NCI-H2081 (cell line): ENCODE results near the gene AIG1.
"Not testable (repeated sequence)": the region's sequence is repeated elsewhere in the genome, so short reads cannot be mapped to it uniquely, and the experiment has no call there.

Experiments used
- DNase-seq, 2 experiments: peaks; one replicate each; lab custom pipeline; 2025; lab: John Stamatoyannopoulos, UW

The AIG1 gene

DNA sequence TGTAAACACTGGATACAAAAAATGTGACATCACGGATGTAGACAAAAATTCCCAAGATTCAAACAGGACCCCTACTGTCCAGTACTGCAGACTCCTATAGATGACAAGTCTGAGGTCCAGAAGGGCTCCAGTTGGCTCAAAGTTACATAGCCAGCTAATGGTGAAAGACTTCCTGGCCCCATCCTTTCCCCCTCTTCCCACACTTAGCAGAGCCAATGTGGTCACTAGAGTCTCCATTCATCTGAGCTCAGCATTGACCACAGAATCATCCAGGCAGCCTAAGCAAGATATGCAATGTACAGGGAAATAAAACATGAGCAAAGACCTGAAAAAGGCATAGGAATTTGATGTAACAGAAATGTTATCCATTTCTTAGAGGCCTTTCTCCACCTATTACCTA is 209.3 kb downstream of the AIG1 start:
- DNase-seq, result no peak

DNA sequence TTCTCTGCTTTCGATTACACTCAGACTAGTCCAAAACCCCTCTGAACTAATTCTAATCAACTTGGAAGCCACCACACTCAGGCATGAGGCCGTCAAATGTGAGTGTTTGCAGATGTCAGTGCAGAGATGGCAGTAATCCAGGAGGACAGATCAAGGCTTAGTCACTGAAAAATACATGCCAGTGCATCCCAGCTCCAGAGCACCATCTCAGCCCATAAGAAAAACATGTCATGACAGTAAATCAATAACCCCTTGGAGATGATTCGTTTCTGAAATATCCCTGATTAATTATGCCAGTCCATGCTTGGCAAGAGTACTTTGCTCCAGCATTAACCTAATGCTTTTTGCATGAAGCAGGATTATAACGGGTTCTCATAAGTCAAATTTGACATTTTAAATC is 210.3 kb downstream of the AIG1 start:
- DNase-seq, result no peak

DNA sequence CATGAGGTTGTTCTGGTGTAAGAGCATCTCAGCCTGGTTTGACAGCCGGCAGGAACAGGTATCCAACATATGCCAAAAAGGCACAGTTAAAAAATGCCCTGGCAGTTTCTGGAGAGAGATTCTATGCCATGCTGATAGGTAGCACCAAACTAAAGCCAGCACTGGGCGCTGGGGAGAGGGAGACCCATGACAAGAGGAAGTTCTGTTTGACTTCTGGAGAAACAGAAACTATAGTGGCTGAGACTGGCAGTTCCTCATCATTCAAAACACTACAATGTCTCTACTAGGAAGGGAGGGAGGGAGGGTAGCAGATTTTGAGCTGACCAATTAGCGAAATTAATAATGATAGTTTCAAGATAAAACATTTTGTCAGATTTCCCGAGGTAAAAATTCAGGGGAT is 215.7 kb downstream of the AIG1 start:
- no peak for DNase-seq

DNA sequence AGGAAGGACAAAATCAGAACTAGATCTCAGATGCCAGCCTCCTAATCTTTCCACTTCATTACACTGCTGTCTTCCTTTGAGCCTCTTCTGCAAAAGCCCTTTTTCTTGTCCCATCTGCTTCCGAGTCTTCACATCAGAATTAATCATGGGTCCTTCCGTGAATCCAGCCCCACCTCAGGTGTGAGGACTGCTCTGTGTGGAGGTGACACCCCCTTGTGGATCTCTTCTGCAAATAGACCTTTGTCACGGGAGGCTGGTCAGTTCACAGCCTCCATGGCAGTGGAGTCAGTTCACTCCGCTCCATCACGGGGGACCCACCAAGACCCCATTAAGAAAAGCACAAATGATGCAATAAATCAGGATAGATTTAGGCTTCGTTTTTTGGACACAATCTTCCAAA is 218.7 kb downstream of the AIG1 start:
- DNase-seq, result peak in 1 of 2 experiments; percentile 3

DNA sequence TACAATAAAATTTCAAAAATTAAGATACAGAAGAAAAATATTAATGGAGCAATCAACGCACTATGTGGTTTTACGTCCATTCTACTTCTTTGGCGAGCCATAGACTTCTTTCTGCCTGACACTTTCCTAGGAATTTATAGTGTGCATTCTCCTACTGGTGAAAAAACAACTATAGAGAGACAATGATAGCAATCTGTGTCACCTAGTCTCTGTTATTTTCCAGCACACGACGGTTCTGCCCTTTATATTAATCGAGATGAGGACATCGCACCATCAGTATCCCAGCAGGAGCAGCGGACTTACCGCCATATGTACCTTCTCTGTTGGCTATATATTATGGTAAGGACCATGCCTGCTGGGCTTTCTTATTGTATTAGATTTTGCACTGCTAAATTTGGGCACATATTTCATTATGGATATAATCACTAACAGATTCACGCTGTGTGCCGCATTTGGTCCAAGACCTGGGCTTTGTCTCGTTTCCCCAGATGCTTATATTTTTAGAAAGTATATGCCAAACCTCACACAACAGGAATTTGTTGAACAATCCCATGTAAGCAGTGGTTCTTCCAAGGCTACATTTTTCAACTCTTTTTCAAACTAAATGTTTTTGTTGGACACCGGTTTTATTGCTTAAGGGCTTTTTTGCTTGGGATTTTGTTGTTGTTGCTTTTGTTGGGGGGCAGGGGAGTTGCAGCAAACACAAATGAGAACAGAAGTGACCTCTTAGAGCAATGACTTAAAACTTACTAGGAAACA is 223.4 kb downstream of the AIG1 start:
- DNase-seq, result no peak

DNA sequence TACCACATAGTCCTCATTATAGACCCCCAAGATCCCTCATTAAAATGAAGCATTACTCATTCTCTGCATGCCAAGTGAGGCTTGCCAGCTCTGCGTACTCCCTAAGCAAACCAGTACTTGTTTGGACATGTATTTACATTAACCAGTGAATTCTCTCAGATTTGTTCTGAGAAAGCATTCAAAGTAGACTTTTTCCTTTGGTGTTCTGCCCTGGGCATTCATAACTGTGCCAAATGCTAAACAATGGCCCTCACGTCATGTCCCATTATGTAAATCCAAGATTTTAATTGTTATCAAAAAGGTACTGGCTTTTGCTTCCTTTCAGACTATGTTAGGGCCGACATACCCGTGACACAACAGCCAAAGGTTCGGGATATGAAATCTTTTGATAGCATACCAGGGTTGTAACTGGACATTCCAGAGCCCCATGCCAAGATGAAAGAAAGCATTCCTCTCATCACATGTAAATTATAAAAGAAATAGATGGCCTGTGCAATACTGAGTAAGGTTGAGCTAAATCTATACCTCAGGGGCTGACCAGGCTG is 225.6 kb downstream of the AIG1 start:
- no peak for DNase-seq

DNA sequence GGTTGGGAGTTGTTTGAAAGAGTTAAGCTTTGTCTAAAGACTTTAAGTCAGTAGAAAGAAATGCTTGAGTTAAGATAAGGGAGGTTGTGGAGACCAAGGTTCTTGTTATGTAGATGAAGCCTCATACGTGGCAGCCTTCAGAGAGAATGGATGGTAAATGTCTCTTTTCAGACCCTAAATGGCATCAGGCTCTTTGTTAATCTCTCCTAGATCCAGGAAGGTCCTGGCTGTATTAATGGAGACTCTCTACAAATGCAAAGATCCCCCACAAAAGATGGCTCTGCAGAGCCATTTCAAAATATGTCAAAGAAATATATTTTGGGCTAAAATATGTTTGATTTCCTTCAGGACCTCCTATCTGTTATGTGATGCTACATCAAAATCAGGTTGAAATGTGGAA is 228.2 kb downstream of the AIG1 start:
- DNase-seq, result no peak

DNA sequence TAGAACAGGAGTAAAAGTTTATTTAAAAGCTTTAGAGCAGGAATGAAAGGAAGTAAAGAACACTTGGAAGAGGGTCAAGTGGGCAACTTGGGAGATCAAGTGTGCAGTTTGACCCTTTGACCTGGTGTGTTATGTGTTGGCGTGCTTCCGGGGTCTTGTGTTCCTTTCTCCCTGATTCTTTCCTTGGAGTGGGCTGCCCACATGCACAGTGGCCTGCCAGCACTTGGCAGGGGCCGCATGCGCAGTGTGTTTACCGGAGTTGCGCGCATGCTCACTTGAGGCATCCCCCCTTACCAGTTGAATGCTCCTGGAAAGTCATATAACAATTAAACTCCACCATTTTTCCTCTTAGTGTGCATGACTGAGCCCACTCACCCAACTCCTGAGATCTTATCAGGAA is 229.5 kb downstream of the AIG1 start:
- no peak for DNase-seq

DNA sequence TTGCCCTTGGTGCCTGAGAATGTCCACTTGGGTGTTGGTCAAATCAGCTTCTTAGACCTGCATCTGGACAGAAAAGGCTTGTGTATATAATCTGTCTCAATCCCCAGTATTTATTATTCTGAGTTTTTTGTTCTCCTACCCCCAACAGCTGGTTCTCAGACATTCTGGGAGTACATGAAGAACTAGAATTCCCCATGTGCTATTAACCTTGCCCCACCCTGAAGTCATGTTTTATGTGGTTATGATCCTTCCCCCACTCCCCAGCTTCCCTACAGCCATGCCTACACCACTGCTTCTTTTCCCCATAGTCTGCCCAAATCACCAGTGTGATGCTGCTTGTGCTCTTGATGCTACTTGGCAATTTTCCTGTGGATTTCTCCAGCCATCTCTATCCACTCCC is 232.8 kb downstream of the AIG1 start:
- no peak for DNase-seq

DNA sequence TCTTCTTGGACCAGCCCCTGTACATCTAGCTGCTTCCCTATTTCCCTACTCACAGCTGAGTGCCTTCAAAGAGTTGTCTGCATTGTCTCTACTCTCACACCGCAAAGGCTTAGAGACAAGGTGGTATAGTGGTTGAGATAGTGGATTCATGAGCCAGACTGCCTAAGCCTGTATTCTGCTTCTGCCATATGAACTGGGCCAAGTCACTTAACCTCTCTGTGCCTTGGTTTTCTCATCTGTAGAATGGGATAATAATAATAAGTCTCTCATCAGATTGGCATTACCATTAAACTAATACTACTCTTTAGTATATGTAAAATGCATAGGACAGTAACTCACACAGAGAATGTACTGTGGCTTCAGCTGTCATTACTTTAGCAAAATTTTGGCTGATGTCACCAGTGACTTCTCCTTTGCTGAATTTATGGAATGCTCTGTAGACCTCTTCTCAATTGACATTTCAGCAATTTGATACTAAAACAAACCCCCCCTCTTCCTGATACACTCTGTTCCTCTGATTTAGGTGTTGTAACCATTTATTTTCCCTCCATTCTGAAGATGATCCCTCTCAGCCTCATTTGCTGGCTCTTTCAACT is 233.7 kb downstream of the AIG1 start:
- no peak for DNase-seq

DNA sequence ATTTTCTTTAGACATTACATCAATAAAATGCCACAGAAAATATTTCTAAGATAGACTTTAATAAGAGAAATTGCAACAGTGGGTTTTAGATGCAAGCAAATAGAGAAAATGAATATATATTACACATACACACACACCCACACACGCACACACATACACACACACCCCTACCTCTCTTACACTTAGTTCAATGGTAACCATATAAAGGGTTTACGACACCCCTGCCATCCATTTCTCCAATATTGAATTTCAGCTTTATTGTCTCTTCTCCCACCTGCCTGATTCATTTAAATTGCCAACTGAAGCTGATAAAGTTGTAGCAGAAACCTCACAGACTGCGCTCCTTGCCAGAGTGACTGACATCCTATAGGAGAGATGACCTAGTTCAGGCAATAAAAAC is 235.2 kb downstream of the AIG1 start:
- no peak for DNase-seq

DNA sequence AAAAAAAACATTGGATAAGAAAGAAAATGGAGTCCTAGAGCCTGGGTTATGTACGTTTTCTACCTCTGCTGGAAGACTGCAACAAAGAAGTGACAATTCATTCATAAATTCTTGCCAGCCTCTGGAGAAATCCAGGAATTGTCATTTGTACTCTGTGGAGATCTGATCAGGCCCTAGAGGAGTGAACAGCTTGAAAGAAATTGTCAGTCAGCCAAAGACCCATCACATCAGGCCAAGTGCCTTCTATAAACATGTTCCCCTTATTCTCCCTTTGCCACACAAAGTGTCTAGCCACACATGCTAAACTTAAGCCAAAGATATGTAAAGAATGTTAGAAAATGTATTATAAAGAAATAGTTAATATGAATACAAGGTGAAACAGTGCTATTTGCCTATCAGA is 237.4 kb downstream of the AIG1 start:
- no peak for DNase-seq

DNA sequence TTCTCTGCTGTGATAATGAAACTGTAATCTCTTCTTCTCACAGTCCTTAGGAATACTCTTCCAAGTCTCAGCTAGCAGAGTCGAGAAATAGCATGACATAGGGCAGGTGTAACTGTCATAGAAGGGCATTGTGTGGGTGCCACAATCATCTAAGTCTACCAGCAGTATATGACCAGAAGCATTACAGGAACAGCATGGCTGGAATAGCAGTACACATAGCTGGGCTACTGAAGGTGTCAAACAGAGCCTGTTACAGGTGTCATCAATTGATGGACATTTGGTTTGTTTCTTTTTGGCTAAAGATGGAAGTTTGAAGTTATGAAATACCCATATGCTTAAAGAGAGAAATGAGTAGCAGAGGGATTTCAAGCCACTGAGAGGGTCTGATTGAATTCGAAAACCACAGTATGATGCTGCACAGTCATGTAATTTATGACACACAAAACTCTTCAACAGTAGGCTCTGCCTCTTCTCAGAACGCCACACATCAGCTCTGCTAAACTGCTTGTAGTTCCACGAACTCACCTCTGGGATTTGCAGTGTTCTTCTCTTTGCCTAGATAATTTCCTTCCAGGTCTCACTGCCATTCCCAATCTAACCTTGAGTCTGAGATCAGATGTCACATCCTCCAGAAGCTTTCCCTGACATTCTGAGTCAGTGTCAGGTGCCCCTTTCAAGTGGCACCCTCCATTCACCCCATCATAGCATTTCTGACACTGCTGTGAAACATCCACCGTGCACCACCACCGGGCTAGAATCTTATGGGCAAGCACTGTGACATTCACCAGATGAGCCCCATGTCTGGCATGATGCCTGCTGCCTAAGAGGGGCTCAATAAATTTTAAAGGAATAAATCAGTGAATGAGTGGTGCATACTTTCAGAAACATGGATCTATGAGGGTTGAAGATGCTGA is 238.8 kb downstream of the AIG1 start:
- no peak for DNase-seq

DNA sequence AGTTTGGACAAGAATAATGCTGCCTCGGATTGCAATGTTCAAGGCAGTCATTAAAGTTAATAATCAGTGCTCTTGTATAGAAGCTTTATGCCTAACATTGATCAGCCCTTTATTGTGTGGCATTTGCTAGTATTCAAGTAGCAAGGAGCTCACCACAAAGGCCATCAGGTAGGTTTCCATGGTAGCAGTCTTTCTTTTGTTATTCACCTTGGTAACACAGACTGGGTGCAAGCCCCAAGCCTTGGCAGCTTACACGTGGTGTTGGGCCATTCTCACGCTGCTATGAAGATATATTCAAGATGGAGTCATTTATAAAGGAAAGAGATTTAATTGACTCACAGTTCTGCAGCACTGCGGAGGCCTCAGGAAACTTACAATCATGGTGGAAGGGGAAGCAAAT is 240.5 kb downstream of the AIG1 start:
- DNase-seq, result peak in 1 of 2 experiments; percentile 14

DNA sequence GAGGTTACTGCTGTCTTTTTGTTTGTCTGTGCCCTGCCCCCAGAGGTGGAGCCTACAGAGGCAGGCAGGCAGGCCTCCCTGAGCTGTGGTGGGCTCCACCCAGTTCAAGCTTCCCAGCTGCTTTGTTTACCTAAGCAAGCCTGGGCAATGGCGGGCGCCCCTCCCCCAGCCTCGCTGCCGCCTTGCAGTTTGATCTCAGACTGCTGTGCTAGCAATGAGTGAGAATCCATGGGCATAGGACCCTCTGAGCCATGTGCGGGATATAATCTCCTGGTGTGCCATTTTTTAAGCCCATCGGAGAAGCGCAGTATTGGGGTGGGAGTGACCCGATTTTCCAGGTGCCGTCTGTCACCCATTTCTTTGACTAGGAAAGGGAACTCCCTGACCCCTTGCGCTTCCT is 247.1 kb downstream of the AIG1 start:
- DNase-seq, result not testable (repeated sequence)

DNA sequence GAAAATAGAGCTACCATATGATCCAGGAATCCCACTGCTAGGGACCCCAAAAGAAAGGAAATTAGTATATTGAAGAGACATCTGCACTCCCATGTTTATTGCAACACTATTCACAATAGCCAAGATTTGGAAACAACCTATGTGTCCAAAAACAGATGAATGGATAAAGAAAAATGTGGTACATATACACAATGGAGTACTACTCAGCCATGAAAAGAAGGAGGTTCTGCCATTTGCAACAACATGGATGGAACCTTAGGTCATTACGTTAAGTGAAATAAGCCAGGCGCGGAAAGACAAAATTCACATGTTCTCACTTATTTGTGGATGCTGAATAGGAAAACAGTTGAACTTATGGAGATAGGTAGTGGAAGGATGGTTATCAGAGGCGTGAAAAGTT is 252.5 kb downstream of the AIG1 start:
- DNase-seq, result no peak

DNA sequence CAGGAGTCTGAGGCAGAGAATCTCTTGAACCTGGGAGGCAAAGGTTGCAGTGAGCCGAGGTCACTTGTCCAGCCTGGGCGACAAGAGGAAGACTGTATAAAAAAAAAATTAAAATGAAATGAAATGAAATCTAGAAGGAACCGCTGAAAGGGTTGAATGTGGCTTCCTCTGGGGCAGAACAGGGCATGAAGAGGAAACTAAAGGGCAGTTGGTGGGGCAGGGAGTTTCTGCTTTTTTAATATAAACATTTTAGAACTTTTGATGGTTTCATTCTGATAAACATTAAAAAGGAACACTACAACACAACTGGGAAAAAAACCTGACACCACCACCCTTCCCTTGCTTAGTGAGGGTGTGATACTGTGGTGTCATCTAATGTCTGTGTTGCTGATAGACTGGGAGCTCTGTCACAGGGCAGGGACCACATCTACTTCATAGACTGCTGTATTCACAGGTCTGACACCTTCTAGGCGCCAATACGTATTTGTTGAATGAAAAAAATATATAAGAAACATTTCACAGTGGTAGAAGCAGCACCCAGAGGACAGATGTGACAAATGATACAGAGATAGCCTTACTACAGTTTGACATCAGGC is 260.9 kb downstream of the AIG1 start:
- DNase-seq, result no peak

DNA sequence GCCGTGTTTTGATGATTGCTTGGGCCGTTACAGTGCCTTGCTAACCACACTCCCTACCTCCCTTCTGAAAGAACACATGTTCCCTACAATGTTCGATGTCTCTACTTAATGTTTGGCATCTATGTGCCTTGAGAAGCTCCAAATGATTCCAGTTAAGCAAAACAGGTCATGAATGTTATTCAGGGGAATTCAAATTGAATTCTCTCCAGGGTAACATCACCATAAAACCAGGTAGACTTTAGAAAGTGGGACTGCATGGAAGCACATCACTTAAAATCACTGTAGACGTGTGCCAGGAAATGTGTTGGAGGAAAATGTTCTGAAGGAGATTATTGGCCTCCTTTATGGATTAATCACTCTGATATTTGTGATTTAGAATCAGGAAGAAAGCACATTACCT is 261.7 kb downstream of the AIG1 start:
- DNase-seq, result no peak

DNA sequence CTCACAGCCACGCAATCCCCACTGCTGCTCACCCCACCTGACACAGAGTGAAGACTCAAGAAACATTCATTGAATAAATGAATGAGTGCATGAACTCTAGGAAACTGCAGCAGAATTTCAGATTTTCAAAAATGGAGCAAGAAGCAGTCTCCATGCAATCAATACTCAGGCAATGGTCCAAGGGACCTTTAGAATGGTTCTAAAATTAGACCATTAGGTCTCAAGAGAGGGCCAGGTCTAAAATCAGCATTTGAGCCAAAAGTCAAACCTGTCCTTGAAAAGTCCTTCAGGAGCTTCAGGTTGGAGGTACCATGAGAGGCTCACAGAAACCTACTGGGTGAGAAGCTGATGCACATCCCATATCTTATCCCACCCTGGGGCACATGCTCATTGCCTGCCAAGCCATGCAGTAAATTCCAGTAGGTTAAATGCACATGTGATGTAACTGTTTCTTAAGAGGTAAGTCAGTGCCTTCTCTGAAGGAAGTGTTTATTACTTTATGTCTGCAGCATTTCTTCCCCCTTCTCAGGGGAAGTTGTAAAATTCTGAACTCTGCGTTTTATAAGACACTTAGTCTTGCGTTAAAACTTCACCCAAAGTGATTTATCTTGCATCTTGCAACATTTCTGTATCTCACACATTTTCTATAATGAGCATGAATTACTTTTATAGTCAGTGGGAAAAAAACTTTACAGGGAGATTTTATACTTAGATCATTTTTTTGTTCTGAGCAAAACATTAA is 263.2 kb downstream of the AIG1 start:
- DNase-seq, result no peak

DNA sequence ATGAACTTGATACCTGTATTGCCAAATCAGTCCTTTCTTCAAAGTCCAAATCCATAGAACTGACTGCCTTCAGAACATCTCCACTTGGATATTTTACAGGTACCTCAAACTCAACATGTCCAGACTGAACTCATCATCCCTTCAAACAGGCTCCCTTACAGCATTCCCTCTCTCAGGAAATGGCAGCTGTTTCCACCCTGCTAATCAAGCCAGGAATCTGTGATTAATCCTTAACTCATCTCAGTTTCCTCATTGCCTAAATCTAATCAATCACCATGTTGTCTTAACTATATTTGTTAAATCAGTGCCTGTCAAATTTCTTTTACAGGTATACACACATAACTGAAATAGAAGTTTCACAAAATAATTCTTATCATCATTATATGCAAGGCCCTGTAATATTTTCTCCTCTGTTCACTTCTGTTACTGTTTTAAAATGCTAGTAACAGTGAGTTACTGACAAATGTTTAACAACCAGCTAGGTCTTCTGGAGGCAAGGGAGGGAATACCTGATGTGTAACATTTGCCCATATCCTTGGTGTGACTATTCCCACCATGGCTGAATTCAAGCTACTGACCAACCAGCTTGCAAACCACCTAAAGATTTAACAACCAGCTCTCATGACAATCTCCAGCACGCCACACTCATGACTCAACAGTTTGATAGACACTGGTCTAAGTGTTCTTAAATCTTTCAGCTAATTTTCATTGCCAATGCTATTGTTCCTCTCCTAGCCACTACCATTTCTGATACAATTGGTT is 264.9 kb downstream of the AIG1 start:
- no peak for DNase-seq

DNA sequence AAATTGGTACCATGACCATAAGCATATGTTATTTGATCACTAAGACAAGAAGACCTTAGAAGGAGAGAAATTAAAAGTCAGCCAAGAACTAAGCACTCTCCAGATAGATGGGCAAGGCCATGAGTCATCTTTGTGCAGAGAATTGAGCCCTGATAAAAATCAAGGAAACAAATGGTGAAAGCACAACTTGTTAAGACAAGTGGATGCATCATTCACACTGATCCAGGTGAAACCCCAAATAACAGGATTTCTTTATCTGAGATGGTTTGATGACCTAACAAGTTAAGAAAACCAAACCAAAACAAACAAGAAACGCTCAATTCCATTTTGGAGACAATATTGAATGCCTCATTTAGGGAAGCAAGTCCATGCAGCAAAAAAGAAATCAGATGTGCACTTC is 268.2 kb downstream of the AIG1 start:
- DNase-seq, result no peak
